BLaER1 treated with 17β-estradiol and CSF1 and Interleukin-3, amounts not matched to agents 10 nM and 100 nM (cell line): ENCODE measurements around the gene CDR2L.
"Not testable (repeated sequence)": the region's sequence is repeated elsewhere in the genome, so short reads cannot be mapped to it uniquely, and the experiment has no call there.

Experiments used
- H3K27ac ChIP-seq, 11 experiments: shearing (Covaris generic); formaldehyde crosslinking; 2 replicates each; pipeline ENCODE4 v1.8.1; 2022
- H3K27me3 ChIP-seq, 11 experiments: shearing (Covaris generic); formaldehyde crosslinking; 2 replicates each; pipeline ENCODE4 v1.8.1; 2022
- H3K36me3 ChIP-seq, 11 experiments: shearing (Covaris generic); formaldehyde crosslinking; 2 replicates each; pipeline ENCODE4 v1.8.1; 2022
- H3K4me1 ChIP-seq, 10 experiments: shearing (Covaris generic); formaldehyde crosslinking; 2 replicates each; pipeline ENCODE4 v1.8.1; 2022
- H3K4me2 ChIP-seq, 11 experiments: shearing (Covaris generic); formaldehyde crosslinking; 2 replicates each; pipeline ENCODE4 v1.8.1; 2022
- H3K4me3 ChIP-seq, 10 experiments: shearing (Covaris generic); formaldehyde crosslinking; 2 replicates each; pipeline ENCODE4 v1.8.1; 2022
- H3K9ac ChIP-seq, 11 experiments: shearing (Covaris generic); formaldehyde crosslinking; 2 replicates each; pipeline ENCODE4 v1.8.1; 2022
- H3K9me3 ChIP-seq, 11 experiments: shearing (Covaris generic); formaldehyde crosslinking; replicated peaks in 1 of 11; 2 replicates each; pipeline ENCODE4 v1.8.1; 2022
- H4K20me1 ChIP-seq, 11 experiments: shearing (Covaris generic); formaldehyde crosslinking; 2 replicates each; pipeline ENCODE4 v1.8.1; 2022
- Cebpa-rat ChIP-seq, 11 experiments: shearing (Covaris generic); IDR thresholded peaks; 2 replicates each; pipeline ENCODE4 v1.8.1; 2022

Gene CDR2L

GRCh38 chr17:75044716-75045115 lies 57.3 kb downstream of the CDR2L start:
- Histone ChIP-seq H3K4me2 (no peak overlapping the region), H3K27ac (no peak overlapping the region), H4K20me1 (peaks cover 0 to 17% (median 7%) of the 10 kb centered on the region in 11 experiments; a peak in 12 of 22 replicates), H3K9me3 (no peaks in the 10 kb centered on the region), H3K9ac (peak overlapping the region in 1 of 11 experiments; percentile 27; a peak in 1 of 22 replicates), H3K4me1 (peaks cover 18 to 36% (median 29%) of the 10 kb centered on the region in 10 experiments), H3K4me3 (no peak overlapping the region), H3K27me3 (no peaks in the 10 kb centered on the region), H3K36me3 (peaks cover 30 to 41% (median 34%) of the 10 kb centered on the region in 11 experiments)
- no peak for TF ChIP-seq Cebpa-rat (IDR thresholded peaks at IDR 0.05)

- peaks cover 0 to 17% (median 7%) of the 10 kb centered on the region in 11 experiments; a peak in 12 of 22 replicates for H4K20me1 ChIP-seq
- H3K36me3 ChIP-seq: peaks cover 27 to 41% (median 33%) of the 10 kb centered on the region in 11 experiments
- not testable (repeated sequence) for H3K9me3 ChIP-seq, H3K27me3 ChIP-seq
- 0 out of 22 replicates have a peak, but pooled peaks of 1 of the 11 experiments have one; percentile 61 for TF ChIP-seq Cebpa-rat (IDR thresholded peaks at IDR 0.05)
- peak overlapping the region; percentile 72 to 89 (median 84); a peak in 21 of 22 replicates for H3K27ac ChIP-seq
- H3K9ac ChIP-seq: peak overlapping the region; percentile 83 to 94 (median 91)
- H3K4me3 ChIP-seq: peak overlapping the region; percentile 84 to 99 (median 92)
- H3K4me2 ChIP-seq: peak overlapping the region; percentile 78 to 95 (median 93)
- H3K4me1 ChIP-seq: peaks cover 18 to 38% (median 29%) of the 10 kb centered on the region in 10 experiments
These were observed 58.5 kb downstream of the CDR2L start for GRCh38 chr17:75045946-75046406.

- Histone ChIP-seq H3K9me3 (no peaks in the 10 kb centered on the region), H4K20me1 (peaks cover 0 to 16% (median 7%) of the 10 kb centered on the region in 11 experiments; a peak in 12 of 22 replicates), H3K4me2 (peak within 1 kb of the TSS; percentile 90 to 99 (median 96)), H3K4me1 (peaks cover 18 to 38% (median 28%) of the 10 kb centered on the region in 10 experiments), H3K4me3 (peak within 1 kb of the TSS; percentile 84 to 99 (median 92)), H3K27ac (peak within 1 kb of the TSS; percentile 72 to 89 (median 84)), H3K9ac (peak within 1 kb of the TSS; percentile 83 to 94 (median 91)), H3K27me3 (no peaks in the 10 kb centered on the region), H3K36me3 (peaks cover 26 to 41% (median 33%) of the 10 kb centered on the region in 11 experiments)
- TF ChIP-seq Cebpa-rat (IDR thresholded peaks at IDR 0.05): peak in 1 of 11 experiments; percentile 27; a peak in 1 of 22 replicates
These were observed 59.2 kb downstream of the CDR2L start, which contains the start of the genes ATP5PD and KCTD2 for GRCh38 chr17:75046407-75047289. TSS of gene ATP5PD (minus strand) at chr17:75046969. CDS start at chr17:75042650, 4,319 bp downstream. TSS of gene KCTD2 (plus strand) at chr17:75047225. CDS start at chr17:75047251, 26 bp downstream.

- Histone ChIP-seq H4K20me1 (peaks cover 0 to 14% (median 5%) of the 10 kb centered on the region in 11 experiments; a peak in 11 of 22 replicates), H3K4me1 (peaks cover 18 to 38% (median 27%) of the 10 kb centered on the region in 10 experiments), H3K9me3 (no peaks in the 10 kb centered on the region), H3K36me3 (peaks cover 25 to 42% (median 32%) of the 10 kb centered on the region in 11 experiments), H3K9ac (peak overlapping the region; percentile 83 to 94 (median 91)), H3K4me3 (peak overlapping the region; percentile 84 to 99 (median 92)), H3K27me3 (no peaks in the 10 kb centered on the region), H3K4me2 (peak overlapping the region; percentile 90 to 99 (median 96)), H3K27ac (peak overlapping the region; percentile 72 to 89 (median 84))
- TF ChIP-seq Cebpa-rat (IDR thresholded peaks at IDR 0.05): no peak
These were observed 60.1 kb downstream of the CDR2L start for GRCh38 chr17:75047398-75048098.

- Histone ChIP-seq H3K4me1 (peaks cover 18 to 38% (median 27%) of the 10 kb centered on the region in 10 experiments), H3K4me2 (peak overlapping the region; percentile 90 to 99 (median 96)), H3K27me3 (no peaks in the 10 kb centered on the region), H4K20me1 (peaks cover 0 to 6% (median under 1%) of the 10 kb centered on the region in 11 experiments; a peak in 6 of 22 replicates), H3K36me3 (peaks cover 32 to 45% (median 39%) of the 10 kb centered on the region in 11 experiments), H3K9me3 (no peaks in the 10 kb centered on the region), H3K4me3 (peak overlapping the region; percentile 84 to 99 (median 92); a peak in 19 of 20 replicates), H3K9ac (peak overlapping the region in 10 of 11 experiments; percentile 83 to 94 (median 91); a peak in 21 of 22 replicates), H3K27ac (peak overlapping the region in 7 of 11 experiments; percentile 32 to 89 (median 84); a peak in 10 of 22 replicates)
- TF ChIP-seq Cebpa-rat (IDR thresholded peaks at IDR 0.05): no peak
These were observed 60.9 kb downstream of the CDR2L start for GRCh38 chr17:75048249-75048878.

GRCh38 chr17:75049057-75049456 lies 61.6 kb downstream of the CDR2L start:
- H3K4me2 ChIP-seq: peak overlapping the region; percentile 12 to 99 (median 96); a peak in 19 of 22 replicates
- peaks cover 0 to 5% (median 0%) of the 10 kb centered on the region in 11 experiments; a peak in 3 of 22 replicates for H4K20me1 ChIP-seq
- no peak overlapping the region for H3K27ac ChIP-seq
- H3K9ac ChIP-seq: peak overlapping the region in 7 of 11 experiments; percentile 8 to 94 (median 92); a peak in 7 of 22 replicates
- peaks cover 39 to 52% (median 46%) of the 10 kb centered on the region in 11 experiments for H3K36me3 ChIP-seq
- H3K9me3 ChIP-seq: no peaks in the 10 kb centered on the region
- H3K4me3 ChIP-seq: no peak overlapping the region
- TF ChIP-seq Cebpa-rat (IDR thresholded peaks at IDR 0.05): no peak
- no peaks in the 10 kb centered on the region for H3K27me3 ChIP-seq
- peaks cover 18 to 38% (median 27%) of the 10 kb centered on the region in 10 experiments for H3K4me1 ChIP-seq

- peaks cover 18 to 38% (median 27%) of the 10 kb centered on the region in 10 experiments for H3K4me1 ChIP-seq
- peaks cover 44 to 59% (median 53%) of the 10 kb centered on the region in 11 experiments for H3K36me3 ChIP-seq
- H4K20me1 ChIP-seq: peaks cover 0 to 5% (median 0%) of the 10 kb centered on the region in 11 experiments; a peak in 3 of 22 replicates
- H3K9ac ChIP-seq: peak overlapping the region in 3 of 11 experiments; percentile 14 to 93 (median 92); a peak in 1 of 22 replicates
- no peak for TF ChIP-seq Cebpa-rat (IDR thresholded peaks at IDR 0.05)
- H3K9me3 ChIP-seq: no peaks in the 10 kb centered on the region
- no peaks in the 10 kb centered on the region for H3K27me3 ChIP-seq
- no peak overlapping the region for H3K27ac ChIP-seq
- no peak overlapping the region for H3K4me3 ChIP-seq
- H3K4me2 ChIP-seq: peak overlapping the region in 1 of 11 experiments; percentile 3; a peak in 1 of 22 replicates
These were observed 62.3 kb downstream of the CDR2L start for GRCh38 chr17:75049706-75050105.

GRCh38 chr17:75051941-75052340 lies 64.5 kb downstream of the CDR2L start:
- Histone ChIP-seq H3K4me1 (peaks cover 11 to 23% (median 18%) of the 10 kb centered on the region in 10 experiments), H3K4me2 (no peak overlapping the region), H3K4me3 (no peak overlapping the region), H3K27me3 (no peaks in the 10 kb centered on the region), H3K9me3 (no peaks in the 10 kb centered on the region), H3K36me3 (peaks cover 65 to 80% (median 73%) of the 10 kb centered on the region in 11 experiments), H3K9ac (no peak overlapping the region), H3K27ac (no peak overlapping the region), H4K20me1 (no peaks in the 10 kb centered on the region)
- TF ChIP-seq Cebpa-rat (IDR thresholded peaks at IDR 0.05): no peak
